Amniotic epithelial cell (primary cell): ENCODE measurements around the gene CLRN3.

Experiments
- DNase-seq: peaks from one replicate; pipeline ENCODE4 v3.0.0-alpha.2; 2010; ENCODE audit warnings: low read depth

CLRN3 gene

GRCh38 chr10:127899766-127900387 lies 7.1 kb upstream of the CLRN3 start:
- peak; percentile 77 for DNase-seq

- DNase-seq: no peak
Measured at GRCh38 chr10:127897177-127897576, 4.4 kb upstream of the CLRN3 start.

- DNase-seq: no peak
Measured at GRCh38 chr10:127896590-127896989, 3.8 kb upstream of the CLRN3 start.

- peak; percentile 72 for DNase-seq
Measured at GRCh38 chr10:127894146-127894545, 1.4 kb upstream of the CLRN3 start.

GRCh38 chr10:127890832-127891334 lies 1.9 kb downstream of the CLRN3 start:
- no peak for DNase-seq

- no peak for DNase-seq
Measured at GRCh38 chr10:127890216-127890615, 2.5 kb downstream of the CLRN3 start.

GRCh38 chr10:127889605-127890195 lies 3.0 kb downstream of the CLRN3 start:
- peak; percentile 77 for DNase-seq

- DNase-seq: no peak
Measured at GRCh38 chr10:127888521-127889312, 4.0 kb downstream of the CLRN3 start.

GRCh38 chr10:127887541-127888415 lies 5.0 kb downstream of the CLRN3 start:
- DNase-seq: no peak

GRCh38 chr10:127886371-127887051 lies 6.2 kb downstream of the CLRN3 start:
- no peak for DNase-seq

- DNase-seq: no peak
Measured at GRCh38 chr10:127884501-127884900, 8.2 kb downstream of the CLRN3 start.

GRCh38 chr10:127883516-127883915 lies 9.2 kb downstream of the CLRN3 start:
- no peak for DNase-seq

- no peak for DNase-seq
Measured at GRCh38 chr10:127882801-127883459, 9.8 kb downstream of the CLRN3 start.

GRCh38 chr10:127882391-127882790 lies 10.3 kb downstream of the CLRN3 start:
- DNase-seq: no peak

- no peak for DNase-seq
Measured at GRCh38 chr10:127881262-127881661, 11.5 kb downstream of the CLRN3 start.

- DNase-seq: no peak
Measured at GRCh38 chr10:127880557-127880956, 12.2 kb downstream of the CLRN3 start.

GRCh38 chr10:127878475-127879055 lies 14.2 kb downstream of the CLRN3 start:
- DNase-seq: no peak

- no peak for DNase-seq
Measured at GRCh38 chr10:127877699-127878098, 15.0 kb downstream of the CLRN3 start.

GRCh38 chr10:127877116-127877515 lies 15.6 kb downstream of the CLRN3 start:
- DNase-seq: no peak

- DNase-seq: no peak
Measured at GRCh38 chr10:127875916-127876315, 16.8 kb downstream of the CLRN3 start.

GRCh38 chr10:127875449-127875765 lies 17.3 kb downstream of the CLRN3 start:
- no peak for DNase-seq
